SK-N-SH (cell line): ENCODE results near the gene ABLIM2.

Source experiments
- CTCF ChIP-seq: fragments of 200-600 bp; sonication (generic); IDR thresholded peaks from 2 replicates; pipeline ENCODE4 v1.6.1; 2017; ENCODE audit warnings: antibody characterized with exemption, mild to moderate bottlenecking, moderate library complexity
- EP300 ChIP-seq, 2 experiments: IDR thresholded peaks; 2 replicates each; pipeline versions ENCODE4 v1.4.0 to v1.6.1; 2012; ENCODE audit warnings: borderline replicate concordance in 1 of 2, low read depth in 1 of 2, low read length in 1 of 2
- EZH2phosphoT487 ChIP-seq: fragments of 200-600 bp; sonication (generic); IDR thresholded peaks from 2 replicates; pipeline ENCODE4 v1.6.1; 2017; ENCODE audit warnings: low read depth, mixed run types, mild to moderate bottlenecking, antibody characterized with exemption, moderate library complexity, borderline replicate concordance
- JUND ChIP-seq: IDR thresholded peaks from 2 replicates; pipeline ENCODE4 v1.4.0; 2012
- TCF12 ChIP-seq: IDR thresholded peaks from 2 replicates; pipeline ENCODE4 v1.4.0; 2012
- USF2 ChIP-seq: fragments of 150-350 bp; IDR thresholded peaks from 2 replicates; pipeline ENCODE4 v1.6.1; 2017; ENCODE audit warnings: antibody characterized with exemption, low read length, low read depth, borderline replicate concordance

- no peak for TF ChIP-seq TCF12
- no peak for TF ChIP-seq CTCF
- TF ChIP-seq JUND, result no peak
- no peak for TF ChIP-seq EP300 (IDR thresholded peaks at IDR 0.05; ENCODE audit: borderline replicate concordance in 1 of 2, low read depth in 1 of 2, low read length in 1 of 2)
- TF ChIP-seq USF2, result no peak
- no peak for TF ChIP-seq EZH2phosphoT487
These were observed 18.9 kb upstream of the ABLIM2 start for GRCh38 chr4:8177552-8177951.
